ENCODE results near the gene SUGP2.

SUGP2 gene

DNA sequence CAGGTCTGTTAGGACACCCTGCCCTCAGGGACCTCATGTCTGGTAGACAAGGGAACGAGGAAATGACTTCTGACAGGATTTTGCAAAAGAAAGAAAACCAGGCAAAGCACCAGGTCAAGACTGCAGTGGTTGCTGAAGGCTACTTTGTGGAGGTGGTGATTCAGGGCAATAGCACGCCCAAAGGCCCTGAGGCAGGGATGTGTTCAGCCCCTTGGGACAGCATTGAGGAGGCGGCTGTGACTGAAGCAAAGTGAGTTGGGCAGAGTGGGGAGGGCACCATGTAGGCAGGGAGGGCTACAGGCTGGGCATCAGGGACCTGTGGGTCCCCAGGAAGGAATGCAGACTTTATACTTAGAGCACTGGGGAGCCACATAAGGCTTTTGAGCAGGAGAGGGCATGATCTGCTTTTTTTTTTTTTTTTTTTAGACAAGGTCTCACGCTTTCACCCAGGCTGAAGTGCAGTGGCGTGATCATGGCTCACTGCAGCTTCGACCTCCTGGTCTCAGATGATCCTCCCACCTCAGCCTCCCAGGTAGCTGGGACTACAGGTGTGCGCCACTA, 81.5 kb downstream of the SUGP2 start:
- no peak for DNase-seq (ENCODE audit: low read depth)

DNA sequence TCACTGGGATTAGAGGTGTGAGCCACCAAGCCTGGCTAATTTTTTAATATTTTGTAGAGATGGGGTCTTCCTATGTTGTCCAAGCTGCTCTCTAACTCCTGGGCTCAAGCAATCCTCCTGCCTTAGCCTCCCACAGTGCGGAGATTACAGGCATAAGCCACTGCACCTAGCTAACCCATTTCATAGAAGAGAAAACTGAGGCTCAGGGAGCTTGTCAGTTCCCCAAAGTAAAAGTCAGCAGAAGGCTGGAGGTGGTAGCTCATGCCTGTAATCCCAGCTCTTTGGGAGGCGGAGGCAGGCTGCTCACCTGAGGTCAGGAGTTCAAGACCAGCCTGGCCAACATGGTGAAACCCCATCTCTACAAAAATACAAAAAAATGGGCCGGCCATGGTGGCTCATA, 83.5 kb downstream of the SUGP2 start:
- no peak for DNase-seq (ENCODE audit: low read depth)

DNA sequence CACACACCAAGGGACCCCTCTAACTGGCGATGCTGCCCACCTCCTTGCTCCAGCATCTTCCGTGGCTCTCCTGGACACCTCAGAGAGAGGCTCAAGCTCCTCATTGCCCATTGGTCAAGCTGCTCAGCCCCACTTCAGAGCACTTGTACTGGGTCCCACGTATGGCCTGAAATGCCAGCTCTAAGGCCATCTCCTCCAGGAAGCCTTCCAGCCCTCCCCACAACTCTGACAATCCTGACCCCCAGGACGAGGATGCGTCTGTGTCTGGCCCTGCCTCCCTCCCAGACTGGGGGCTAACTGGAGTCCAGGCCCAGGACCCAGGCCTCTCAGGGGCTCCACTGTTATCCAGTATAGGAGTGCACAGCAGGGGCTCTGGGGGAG, 84.4 kb downstream of the SUGP2 start:
- DNase-seq (ENCODE audit: low read depth), result no peak

DNA sequence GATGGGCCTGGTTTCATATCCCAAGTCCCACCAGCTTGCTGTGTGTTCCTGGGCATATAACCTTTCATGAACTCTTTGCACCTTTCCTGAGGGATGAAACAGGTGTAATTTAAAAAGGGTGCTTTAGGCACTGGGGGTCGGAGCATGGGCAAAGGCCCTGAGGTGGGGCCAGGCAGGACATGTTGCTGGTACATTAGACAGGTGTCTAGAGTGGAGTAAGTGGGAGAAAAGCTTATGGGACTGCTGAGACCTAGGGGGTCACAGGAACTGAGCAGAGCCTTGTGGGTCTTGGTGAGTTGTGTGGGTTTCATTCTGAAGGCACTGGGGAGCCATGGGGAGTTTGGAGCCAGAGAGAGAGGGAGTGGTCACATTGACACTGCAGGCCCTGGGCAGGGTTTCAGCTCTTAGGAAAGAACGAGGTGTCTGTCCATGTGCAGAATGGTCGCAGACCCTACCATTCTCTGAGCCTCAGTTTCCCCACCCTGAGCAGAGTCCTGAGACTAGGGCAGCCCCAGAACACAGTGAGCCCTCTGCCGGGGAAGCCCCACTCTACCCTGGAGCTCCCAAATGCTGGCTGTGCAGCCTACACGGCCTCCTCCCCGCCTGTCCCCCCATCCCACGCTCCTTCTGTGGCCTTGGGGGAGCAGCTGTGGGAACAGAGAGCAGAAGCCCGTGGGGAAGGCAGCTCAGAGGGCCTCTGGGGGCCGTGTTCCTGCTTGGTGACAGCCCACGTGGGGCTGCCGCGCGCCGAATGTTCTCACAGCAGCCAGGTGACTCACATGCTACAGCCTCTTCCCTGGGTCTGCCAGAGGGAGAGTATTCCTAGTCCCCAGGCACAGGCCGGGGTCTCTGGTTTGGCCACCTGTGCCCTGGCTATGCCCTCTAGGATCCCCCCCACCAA, 85.0 kb downstream of the SUGP2 start:
- no peak for DNase-seq (ENCODE audit: low read depth)

DNA sequence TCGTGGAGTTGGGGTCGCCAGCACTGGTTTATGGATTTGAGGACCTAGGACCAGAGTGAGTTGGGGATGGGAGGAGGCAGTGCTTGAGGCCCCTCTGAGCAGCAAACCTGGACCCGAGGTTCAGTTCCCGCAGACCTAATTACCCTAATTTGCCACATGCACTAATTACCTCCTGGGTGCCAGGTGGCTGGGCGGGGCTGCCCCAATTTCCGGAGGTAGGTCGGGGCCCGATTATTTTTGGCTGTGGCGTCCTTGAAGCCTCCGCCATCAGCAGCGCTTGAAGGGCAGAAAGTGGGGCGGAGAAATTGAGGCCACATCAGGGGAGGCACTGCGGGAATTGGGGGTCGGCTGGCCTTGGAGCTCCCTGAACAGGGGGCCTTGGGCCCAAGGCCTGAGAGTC, 86.4 kb downstream of the SUGP2 start:
- no peak for DNase-seq (ENCODE audit: low read depth)

DNA sequence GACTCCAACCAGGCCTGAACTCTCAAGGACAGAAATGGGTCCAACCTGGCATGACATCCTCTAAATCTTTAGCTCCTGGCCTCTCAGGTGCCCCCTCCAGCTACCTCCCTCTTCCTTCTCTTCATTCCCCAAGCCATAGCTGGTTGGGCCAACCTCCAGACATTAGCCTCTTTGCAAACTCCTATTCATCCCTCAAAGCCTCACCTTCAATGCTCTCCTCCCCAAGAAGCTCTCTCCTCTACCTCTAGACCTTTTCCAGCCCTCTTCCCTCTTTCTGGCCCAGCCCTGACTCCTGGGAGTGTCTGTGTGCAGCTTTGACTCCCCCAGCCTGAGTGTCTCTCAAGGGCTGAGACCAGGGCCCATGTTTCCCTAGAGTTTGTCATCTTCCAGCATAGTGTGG, 87.0 kb downstream of the SUGP2 start:
- DNase-seq (ENCODE audit: low read depth), result no peak

DNA sequence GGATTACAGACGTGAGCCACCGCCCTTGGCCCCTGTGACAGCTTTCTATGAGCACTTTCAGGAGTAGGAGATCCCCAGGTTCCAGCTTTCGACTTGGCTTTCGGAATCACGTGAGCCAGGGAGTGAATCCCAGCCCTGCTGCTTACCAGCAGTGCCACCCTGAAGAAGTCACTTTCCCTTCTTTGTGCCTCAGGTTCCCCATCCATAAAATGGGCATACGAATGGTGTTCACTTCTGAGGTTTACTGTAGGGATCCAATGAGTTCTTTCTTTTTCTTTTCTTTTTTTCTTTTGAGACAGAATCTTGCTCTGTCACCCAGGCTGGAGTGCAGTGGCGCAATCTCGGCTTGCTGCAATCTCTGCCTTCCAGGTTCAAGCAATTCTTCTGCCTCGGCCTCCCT, 88.0 kb downstream of the SUGP2 start:
- no peak for DNase-seq (ENCODE audit: low read depth)

DNA sequence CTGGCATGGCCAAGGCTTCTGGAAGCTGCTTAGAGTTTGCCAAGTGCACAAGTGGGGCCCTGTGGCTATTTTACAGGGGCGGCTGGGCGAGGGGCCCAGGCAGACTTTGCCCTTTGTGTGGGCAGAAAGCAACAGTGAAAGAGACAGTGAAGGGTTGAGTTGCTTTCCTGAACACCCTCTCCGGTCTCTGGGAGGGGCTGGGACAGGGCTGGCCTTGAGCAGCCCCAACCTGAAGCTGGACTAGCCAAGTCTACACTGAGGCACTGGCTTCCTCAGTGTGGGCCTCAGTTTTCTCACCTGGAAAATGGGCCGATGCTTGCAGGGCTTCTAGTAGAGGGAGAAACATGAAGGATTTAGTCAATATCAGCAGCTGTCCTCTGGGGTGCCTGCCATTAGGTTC, 89.9 kb downstream of the SUGP2 start:
- DNase-seq (ENCODE audit: low read depth), result no peak

DNA sequence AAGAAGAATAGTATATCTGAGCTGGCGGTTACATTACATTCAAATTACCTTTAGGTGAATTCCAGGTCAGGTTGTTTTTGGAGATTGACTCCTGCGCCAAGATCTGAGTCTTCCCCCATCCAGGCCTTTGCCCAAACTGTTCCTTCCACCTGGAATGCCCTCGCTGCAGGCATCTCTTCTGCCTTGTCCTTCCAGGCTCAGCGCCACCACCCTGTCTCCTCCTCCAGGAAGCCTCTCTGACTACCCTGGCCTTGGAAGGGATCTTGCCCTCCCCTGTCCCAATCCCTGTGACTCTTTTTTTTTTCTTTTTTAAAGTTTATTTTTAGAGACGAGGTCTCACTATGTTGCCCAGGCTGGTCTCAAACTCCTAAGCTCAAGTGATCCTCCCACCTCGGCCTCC, 90.6 kb downstream of the SUGP2 start:
- DNase-seq (ENCODE audit: low read depth), result no peak

DNA sequence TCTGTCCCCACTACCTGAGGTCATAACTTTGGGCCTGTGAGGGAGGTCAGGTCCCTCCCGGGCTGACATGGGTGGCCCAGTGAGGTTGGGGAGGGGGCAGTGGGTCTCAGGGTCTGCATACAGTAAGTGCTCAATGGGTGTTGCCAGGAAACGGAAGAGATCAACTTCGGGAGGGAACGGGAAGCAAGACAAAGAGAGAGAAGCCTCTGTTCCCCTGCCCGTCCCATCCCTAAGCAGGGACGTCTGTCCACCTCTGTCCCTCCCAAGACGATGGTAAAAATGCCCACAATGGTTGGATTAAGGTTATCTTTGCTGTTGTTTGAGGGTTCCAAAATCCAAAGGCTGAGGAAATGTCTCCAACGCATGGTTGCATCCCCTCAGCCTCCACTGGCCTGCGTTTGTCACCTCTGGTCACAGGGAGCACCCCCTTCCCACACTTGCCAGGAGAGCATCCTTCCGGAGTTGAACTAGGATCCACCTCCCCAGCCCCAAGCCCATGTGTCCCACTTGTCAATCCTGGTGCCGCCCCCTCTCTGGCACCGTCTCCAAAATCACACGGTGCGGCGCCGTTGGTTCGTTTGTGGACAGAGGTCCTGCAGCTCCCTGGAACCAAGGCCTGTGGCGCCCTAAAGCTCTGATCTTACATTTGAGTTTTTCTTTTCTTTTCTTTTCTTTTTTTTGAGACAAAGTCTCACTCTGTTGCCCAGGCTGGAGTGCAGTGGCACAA, 91.5 kb downstream of the SUGP2 start:
- DNase-seq (ENCODE audit: low read depth), result no peak

Data from stimulated activated CD8-positive, alpha-beta memory T cell treated with anti-CD3 and anti-CD28 coated beads, Interleukin-15, amount 100 ng/mL, for 24 hours (primary cell).